IPS-18a (cell line): Measurements from ENCODE around the gene PDSS2.
"Not testable (repeated sequence)": the region's sequence is repeated elsewhere in the genome, so short reads cannot be mapped to it uniquely, and the experiment has no call there.

Experiments
- H3K27ac ChIP-seq: one replicate; pipeline ENCODE4 v1.5.1; 2013; ENCODE audit warnings: low read length
- H3K27me3 ChIP-seq: one replicate; pipeline ENCODE4 v1.6.1; 2013; ENCODE audit warnings: mild to moderate bottlenecking, low read length; ENCODE audit not compliant: control insufficient read depth, insufficient read depth
- H3K36me3 ChIP-seq: one replicate; pipeline ENCODE4 v1.6.1; 2013; ENCODE audit warnings: low read depth, low read length; ENCODE audit not compliant: control insufficient read depth
- H3K4me1 ChIP-seq: one replicate; pipeline ENCODE4 v1.6.1; 2013; ENCODE audit warnings: low read depth, low read length; ENCODE audit not compliant: control insufficient read depth
- H3K4me3 ChIP-seq: one replicate; pipeline ENCODE4 v1.5.1; 2013; ENCODE audit warnings: low read length
- H3K9ac ChIP-seq: one replicate; pipeline ENCODE4 v1.6.1; 2013; ENCODE audit warnings: mild to moderate bottlenecking, low read length, moderate library complexity
- H3K9me3 ChIP-seq: one replicate; pipeline ENCODE4 v1.6.1; 2013; ENCODE audit warnings: low read depth, low read length; ENCODE audit not compliant: control insufficient read depth

PDSS2 gene

DNA sequence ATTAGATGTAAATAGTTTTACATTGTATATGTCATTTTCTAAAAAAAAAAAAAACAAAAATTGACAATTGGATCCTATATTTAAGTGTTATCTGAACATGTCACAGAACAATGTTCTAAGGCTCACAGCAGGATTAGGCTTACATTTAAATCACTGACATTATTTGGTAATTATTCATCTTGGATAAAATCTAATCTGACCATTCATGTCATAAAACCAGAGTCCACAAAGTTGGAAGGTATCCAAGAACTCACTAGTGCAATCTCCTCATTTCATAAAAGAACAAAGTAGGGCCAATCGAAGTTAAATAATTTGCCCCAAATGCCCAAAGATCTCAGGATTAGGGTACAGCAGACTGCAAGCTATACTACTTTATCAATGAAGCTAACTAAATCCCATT, 73.0 kb downstream of the PDSS2 start:
- Histone ChIP-seq H3K9ac (no peak overlapping the region), H3K27me3 (no peaks in the 10 kb centered on the region), H3K36me3 (no peaks in the 10 kb centered on the region), H3K9me3 (no peaks in the 10 kb centered on the region), H3K27ac (no peak overlapping the region), H3K4me3 (no peak overlapping the region), H3K4me1 (peaks cover 3% of the 10 kb centered on the region)

DNA sequence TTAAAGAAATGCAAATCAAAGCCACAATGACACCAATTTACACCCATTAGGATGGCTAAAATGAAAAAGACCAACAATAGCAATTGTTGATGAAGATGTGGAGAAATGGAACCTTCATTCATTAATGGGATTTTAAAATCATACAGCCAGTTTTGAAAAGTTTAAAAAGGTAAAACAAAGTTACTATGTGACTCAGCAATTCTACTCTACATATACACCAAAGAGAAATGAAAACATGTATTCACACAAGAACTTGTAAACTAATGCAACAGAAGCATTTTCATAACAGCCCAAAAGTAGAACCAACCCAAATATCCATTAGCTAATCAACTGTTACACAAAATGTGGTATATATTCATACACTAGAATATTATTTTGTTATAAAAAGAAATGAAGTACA, 75.7 kb downstream of the PDSS2 start:
- Histone ChIP-seq H3K9me3 (no peaks in the 10 kb centered on the region), H3K27me3 (no peaks in the 10 kb centered on the region), H3K4me3 (no peak overlapping the region), H3K27ac (no peak overlapping the region), H3K9ac (no peak overlapping the region), H3K4me1 (peaks cover 3% of the 10 kb centered on the region), H3K36me3 (no peaks in the 10 kb centered on the region)

DNA sequence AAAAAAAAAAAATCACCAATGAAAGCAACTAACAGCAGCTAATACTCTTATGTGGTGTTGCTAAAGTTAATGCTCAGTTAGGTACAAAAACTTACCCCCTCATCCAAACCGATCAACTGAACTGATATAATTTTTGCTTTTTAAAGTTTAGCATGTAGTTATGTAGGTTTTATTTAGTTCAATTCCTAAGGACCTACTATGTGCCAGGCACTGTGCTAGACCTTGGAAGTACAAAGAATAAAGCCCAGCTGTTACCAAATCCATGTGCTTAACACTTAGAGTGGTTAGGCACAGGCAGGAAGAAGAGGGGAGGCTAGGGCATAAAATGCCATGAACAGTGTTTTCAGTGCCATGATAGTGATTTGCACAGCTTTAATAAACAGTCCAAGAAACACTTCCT, 85.1 kb downstream of the PDSS2 start:
- no peak overlapping the region for H3K4me3 ChIP-seq
- H3K9me3 ChIP-seq = no peaks in the 10 kb centered on the region
- H3K27me3 ChIP-seq = no peaks in the 10 kb centered on the region
- no peak overlapping the region for H3K27ac ChIP-seq
- no peaks in the 10 kb centered on the region for H3K36me3 ChIP-seq
- H3K4me1 ChIP-seq = no peaks in the 10 kb centered on the region
- H3K9ac ChIP-seq = no peak overlapping the region

DNA sequence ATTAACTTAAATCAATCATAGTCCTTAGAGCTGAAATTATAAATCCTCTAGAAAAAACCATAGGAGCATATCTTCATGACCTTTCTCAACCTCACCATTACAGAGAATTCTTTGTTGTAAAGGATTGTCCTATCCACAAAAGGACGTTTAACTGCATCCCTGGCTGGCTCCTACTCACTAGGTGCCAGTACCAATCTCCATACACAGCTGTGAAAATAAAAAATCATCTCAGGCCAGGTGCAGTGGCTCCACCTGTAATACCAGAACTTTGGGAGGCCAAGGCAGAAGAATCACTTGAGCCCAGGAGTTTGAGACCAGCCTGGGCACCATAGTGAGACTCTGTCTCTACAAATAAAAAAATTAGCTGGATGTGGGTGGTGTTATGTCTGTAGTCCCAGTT, 89.9 kb downstream of the PDSS2 start:
- Histone ChIP-seq H3K9me3 (no peaks in the 10 kb centered on the region), H3K27me3 (no peaks in the 10 kb centered on the region), H3K4me1 (no peaks in the 10 kb centered on the region), H3K36me3 (no peaks in the 10 kb centered on the region), H3K4me3 (no peak overlapping the region), H3K27ac (no peak overlapping the region), H3K9ac (no peak overlapping the region)

DNA sequence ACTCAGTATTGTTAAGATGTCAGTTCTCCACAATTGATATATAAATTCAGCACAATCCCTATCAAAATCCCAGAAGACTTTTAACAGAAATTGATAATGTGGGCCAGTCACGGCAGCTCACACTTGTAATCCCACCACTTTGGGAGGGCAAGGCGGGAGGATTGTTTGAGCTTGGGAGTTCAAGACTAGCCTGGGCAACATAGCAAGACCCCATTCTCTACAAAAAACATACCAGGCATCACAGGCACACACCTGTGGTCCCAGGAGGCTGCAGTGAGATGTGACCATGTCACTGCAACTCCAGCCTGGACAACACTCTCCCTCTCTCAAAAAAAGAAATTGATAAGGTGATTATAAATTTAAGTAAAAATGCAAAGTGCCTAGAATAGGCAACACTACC, 90.9 kb downstream of the PDSS2 start:
- Histone ChIP-seq H3K9ac (no peak overlapping the region), H3K4me1 (no peaks in the 10 kb centered on the region)

GRCh38 chr6:107364173-107364572, 95.2 kb downstream of the PDSS2 start:
- not testable (repeated sequence) for H3K9ac ChIP-seq, H3K4me1 ChIP-seq, H3K36me3 ChIP-seq, H3K4me3 ChIP-seq, H3K27ac ChIP-seq, H3K27me3 ChIP-seq, H3K9me3 ChIP-seq

More for the DNA sequence above, 90.9 kb downstream of the PDSS2 start:
- H3K9me3 ChIP-seq = no peaks in the 10 kb centered on the region
- H3K27ac ChIP-seq = no peak overlapping the region
- H3K36me3 ChIP-seq = no peaks in the 10 kb centered on the region
- H3K4me3 ChIP-seq = no peak overlapping the region
- H3K27me3 ChIP-seq = no peaks in the 10 kb centered on the region

GRCh38 chr6:107361753-107362604, 97.4 kb downstream of the PDSS2 start:
- Histone ChIP-seq H3K9me3 (no peaks in the 10 kb centered on the region), H3K36me3 (no peaks in the 10 kb centered on the region), H3K4me1 (peaks cover 9% of the 10 kb centered on the region), H3K9ac (no peak overlapping the region), H3K4me3 (no peak overlapping the region), H3K27ac (no peak overlapping the region), H3K27me3 (no peaks in the 10 kb centered on the region)

- Histone ChIP-seq H3K27ac (no peak overlapping the region), H3K9me3 (no peaks in the 10 kb centered on the region), H3K4me1 (peaks cover 9% of the 10 kb centered on the region), H3K4me3 (no peak overlapping the region), H3K9ac (no peak overlapping the region), H3K36me3 (no peaks in the 10 kb centered on the region), H3K27me3 (no peaks in the 10 kb centered on the region)
Observed at GRCh38 chr6:107360476-107360875, 98.9 kb downstream of the PDSS2 start.

GRCh38 chr6:107357842-107358241, 101.5 kb downstream of the PDSS2 start:
- Histone ChIP-seq H3K27ac (no peak overlapping the region), H3K9ac (no peak overlapping the region), H3K9me3 (no peaks in the 10 kb centered on the region), H3K36me3 (no peaks in the 10 kb centered on the region), H3K27me3 (no peaks in the 10 kb centered on the region), H3K4me1 (peaks cover 9% of the 10 kb centered on the region), H3K4me3 (no peak overlapping the region)

DNA sequence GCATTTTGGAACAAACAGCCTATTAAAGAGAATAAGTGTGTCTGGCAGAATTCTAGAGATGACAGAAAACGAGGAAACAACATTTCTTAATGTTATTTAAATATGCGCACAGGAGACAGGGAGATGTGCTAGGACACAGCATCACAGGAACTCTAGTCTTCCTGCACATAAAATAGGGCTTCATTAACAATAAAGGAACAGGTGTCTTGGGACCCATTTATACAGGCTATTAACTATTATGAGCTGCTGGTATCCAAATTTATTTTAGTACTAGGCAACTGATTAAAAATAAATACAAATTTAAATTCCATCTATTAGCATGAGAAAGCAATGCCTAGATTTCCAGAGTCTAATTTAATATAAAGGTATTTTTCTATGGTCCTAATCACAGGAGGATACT, 102.3 kb downstream of the PDSS2 start:
- Histone ChIP-seq H3K9me3 (no peaks in the 10 kb centered on the region), H3K36me3 (no peaks in the 10 kb centered on the region), H3K4me3 (no peak overlapping the region), H3K27ac (no peak overlapping the region), H3K27me3 (no peaks in the 10 kb centered on the region), H3K9ac (no peak overlapping the region), H3K4me1 (peaks cover 6% of the 10 kb centered on the region)

- Histone ChIP-seq H3K4me3 (no peak overlapping the region), H3K27ac (no peak overlapping the region), H3K27me3 (no peaks in the 10 kb centered on the region), H3K9me3 (no peaks in the 10 kb centered on the region), H3K4me1 (no peaks in the 10 kb centered on the region), H3K9ac (no peak overlapping the region), H3K36me3 (no peaks in the 10 kb centered on the region)
Observed at GRCh38 chr6:107355659-107356058, 103.7 kb downstream of the PDSS2 start.

DNA sequence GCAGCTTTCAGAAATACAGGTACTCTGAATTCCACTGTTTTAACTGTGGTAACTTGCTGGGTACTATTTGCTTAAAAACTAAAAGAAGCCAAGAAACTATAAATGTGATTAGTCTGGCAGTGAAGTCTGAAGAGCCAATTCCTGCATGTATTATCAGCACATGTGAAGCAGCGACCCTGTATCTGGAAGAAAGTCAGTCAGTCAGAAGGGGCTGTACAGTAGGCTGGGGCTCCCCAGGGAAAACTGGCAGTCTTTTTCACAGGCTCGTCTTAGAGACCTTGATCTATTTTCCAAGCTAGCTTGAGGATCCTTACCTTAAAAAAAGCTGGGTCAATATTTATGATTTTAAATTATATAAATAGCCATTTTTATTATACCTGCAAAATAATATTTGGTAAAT, 104.9 kb downstream of the PDSS2 start:
- H3K9me3 ChIP-seq = no peaks in the 10 kb centered on the region
- no peaks in the 10 kb centered on the region for H3K27me3 ChIP-seq
- H3K27ac ChIP-seq = no peak overlapping the region
- H3K4me3 ChIP-seq = no peak overlapping the region
- H3K36me3 ChIP-seq = no peaks in the 10 kb centered on the region
- H3K9ac ChIP-seq = no peak overlapping the region
- H3K4me1 ChIP-seq = no peaks in the 10 kb centered on the region
